Measurements from ENCODE around the gene ZNF576.
A peak's percentile ranks its signal among the peaks of the same experiment; 100 is the strongest.
"Not testable (repeated sequence)": the region's sequence is repeated elsewhere in the genome, so short reads cannot be mapped to it uniquely, and the experiment has no call there.

The ZNF576 gene, protein sequence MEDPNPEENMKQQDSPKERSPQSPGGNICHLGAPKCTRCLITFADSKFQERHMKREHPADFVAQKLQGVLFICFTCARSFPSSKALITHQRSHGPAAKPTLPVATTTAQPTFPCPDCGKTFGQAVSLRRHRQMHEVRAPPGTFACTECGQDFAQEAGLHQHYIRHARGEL

GRCh38 chr19:43595999-43596841 lies at the start of gene ZNF576, which contains the start of gene IRGQ:
ZNF576 (plus strand) TSS chr19:43596595; CDS start chr19:43597109, 514 bp downstream.
IRGQ (minus strand) TSS chr19:43596134; CDS start chr19:43595338, 796 bp downstream.
- DNase-seq = peak; percentile 100

DNA sequence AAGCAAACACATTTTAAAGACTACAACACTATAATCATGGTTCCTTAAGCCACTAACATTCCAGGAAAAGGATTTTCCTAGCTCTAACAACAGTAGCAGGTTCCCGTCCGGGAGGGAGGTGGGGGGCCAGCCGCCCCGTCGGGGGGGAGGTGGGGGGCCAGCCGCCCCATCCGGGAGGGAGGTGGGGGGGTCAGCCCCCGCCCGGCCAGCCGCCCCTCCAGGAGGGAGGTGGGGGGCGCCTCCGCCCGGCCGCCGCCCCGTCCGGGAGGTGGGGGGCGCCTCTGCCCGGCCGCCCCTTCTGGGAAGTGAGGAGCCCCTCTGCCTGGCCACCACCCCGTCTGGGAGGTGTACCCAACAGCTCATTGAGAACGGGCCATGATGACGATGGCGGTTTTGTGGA lies 48.5 kb upstream of the ZNF576 start:
- not testable (repeated sequence) for DNase-seq

DNA sequence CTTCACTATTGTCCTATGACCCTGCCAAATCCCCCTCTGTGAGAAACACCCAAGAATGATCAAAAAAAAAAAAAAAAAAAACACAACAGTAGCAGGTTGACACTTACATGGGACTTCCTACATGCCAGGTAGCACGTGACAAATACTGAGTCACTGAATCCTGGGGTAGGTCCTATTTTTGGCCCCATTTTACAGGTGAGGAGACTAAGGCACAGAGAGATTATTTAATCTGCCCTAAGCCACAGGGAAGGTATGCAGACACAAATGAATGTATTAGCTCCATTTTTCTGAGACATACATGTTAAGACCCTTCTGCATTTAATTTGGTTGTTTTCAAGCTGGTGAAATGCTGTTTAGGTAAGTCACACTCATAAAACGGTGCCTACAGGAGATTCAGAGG lies 47.7 kb upstream of the ZNF576 start:
- no peak for DNase-seq

- DNase-seq = no peak
Measured at GRCh38 chr19:43551399-43552197, 44.8 kb upstream of the ZNF576 start.

GRCh38 chr19:43552198-43552450 lies 44.3 kb upstream of the ZNF576 start:
- no peak for DNase-seq

DNA sequence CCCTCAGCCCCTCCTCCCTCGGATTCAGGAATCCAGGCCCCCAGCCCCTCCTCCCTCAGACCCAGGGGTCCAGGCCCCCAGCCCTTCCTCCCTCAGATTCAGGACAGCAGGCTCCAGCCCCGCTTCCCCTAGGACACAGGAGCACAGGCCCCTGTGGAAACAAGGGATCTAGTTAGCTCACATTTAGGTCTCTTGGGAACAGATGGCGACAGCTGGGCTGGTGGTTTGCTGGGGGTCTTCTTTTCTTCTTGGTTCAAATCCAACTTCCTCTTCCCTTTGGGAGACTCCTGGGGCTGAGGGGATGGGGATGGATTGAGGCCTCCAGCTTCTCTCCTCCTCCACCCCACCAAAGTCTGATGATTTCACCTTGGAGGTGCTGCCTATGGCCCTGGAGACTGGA lies 43.8 kb upstream of the ZNF576 start:
- no peak for DNase-seq

DNA sequence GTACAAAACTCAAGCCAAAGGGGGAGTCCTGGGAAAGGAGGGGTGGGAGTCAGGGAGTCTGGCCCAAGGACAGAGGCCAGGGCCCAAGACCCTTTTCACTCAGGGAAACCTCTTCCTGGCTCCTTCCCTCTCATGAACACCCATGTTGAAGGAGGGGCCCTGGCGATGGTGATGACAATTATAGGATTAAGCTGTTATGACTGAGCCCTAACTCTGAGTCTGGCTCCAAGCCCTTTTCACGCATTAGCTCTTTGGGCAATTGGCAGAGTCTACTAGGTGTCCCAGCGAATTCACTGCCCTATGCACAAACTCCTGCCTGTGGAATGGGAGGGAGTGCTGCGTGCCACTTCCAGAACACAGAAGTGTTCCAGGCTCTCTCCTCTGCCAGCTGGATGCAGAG lies 42.7 kb upstream of the ZNF576 start:
- no peak for DNase-seq

DNA sequence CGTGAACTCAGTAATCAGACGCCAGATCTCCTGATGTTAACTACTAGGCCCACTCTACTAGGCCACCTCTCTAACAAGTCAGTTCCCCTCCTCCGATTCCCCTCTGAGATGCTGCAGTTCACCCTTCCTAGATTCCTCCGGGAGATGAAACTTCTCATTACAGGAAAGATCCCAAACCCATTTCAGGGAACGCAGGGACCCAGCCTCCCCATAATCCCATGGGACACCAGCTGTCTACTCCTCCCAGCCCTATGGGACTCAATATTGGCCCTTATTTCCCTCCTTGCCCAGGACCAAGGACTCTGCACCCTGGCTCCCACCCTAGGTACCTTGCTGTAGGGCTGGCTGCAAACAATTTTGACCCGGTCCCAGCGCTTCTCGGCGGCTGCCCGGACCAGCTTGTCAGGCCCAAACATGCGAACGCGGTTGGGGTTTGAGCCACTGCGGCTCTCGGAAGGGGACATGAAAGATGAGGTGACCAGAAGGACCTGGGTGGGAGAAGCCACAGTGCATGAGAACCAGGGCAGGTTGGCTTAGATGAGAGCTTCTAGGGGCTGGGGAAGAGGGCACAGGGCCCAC lies 42.0 kb upstream of the ZNF576 start:
- no peak for DNase-seq

- DNase-seq = peak; percentile 92
Measured at GRCh38 chr19:43555185-43555770, 41.1 kb upstream of the ZNF576 start.

- no peak for DNase-seq
Measured at GRCh38 chr19:43560687-43561086, 35.7 kb upstream of the ZNF576 start.

DNA sequence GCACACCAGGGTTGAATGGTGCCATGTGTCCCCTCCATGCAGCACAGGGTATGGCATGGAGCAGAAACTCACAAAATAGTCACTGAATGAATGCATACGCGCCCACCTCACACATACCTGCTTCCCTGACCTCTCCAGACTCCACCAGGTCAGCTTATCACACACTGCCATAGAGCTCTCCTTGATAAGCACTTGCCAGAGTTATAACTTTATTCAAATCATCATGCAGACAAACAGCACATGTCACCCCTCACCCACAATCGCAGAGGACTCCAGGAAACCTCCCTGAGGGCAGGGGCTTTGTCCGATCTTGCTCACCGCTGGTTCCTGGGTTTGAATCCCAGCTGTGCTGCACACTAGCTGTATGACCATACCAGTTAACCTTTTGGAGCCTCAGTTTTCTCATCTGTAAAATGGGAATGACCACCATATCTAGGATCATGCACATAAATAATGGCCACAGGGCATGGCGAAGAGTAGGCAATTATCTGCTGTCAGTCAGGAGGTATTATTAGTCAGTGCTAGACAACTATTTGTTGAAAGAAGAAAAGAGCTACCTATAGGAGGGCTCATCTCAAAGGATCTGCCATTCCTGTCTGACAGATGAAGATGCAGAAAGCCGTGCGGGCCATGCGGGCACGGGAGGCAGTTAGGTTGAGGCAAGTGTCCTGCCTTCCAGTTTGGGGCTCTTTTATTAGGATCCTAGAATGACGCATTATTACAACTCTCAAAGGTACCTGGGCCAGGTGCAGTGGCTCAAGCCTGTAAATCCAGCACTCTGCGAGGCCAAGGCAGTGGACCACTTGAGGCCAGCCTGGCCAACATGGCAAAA lies 35.0 kb upstream of the ZNF576 start:
- DNase-seq = no peak

GRCh38 chr19:43562226-43562697 lies 34.1 kb upstream of the ZNF576 start:
- no peak for DNase-seq

GRCh38 chr19:43562698-43563241 lies 33.6 kb upstream of the ZNF576 start:
- DNase-seq = peak; percentile 87

DNA sequence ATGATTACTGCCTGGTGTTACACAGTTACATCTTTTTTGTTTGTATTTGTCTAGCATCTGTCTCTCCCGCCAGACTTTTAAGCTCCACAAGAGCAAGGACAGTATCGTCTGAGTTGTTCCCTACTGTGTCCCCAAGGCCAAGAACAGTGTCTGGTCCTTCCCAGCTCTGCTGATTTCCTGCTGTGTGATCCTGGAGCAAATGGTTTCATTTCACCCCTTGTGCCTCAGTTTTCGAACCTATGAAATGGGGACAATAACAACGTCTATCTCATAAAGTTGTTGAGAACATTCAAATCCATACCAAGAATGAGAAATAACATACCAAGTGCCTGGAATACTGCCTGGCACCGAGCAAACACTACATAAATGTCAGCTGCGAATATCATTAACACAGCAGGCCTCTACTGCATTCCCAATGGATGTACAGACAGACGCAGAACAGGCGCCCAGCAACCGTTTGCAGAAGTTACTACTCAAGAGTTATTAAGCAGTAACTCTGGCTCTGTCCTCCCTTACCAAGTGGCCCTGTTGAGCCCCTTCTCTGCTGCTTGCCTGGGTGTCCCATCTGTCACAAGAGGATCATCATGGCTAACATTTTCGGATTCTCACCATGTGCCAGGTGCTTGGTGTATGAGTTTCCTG lies 32.5 kb upstream of the ZNF576 start:
- DNase-seq = no peak

DNA sequence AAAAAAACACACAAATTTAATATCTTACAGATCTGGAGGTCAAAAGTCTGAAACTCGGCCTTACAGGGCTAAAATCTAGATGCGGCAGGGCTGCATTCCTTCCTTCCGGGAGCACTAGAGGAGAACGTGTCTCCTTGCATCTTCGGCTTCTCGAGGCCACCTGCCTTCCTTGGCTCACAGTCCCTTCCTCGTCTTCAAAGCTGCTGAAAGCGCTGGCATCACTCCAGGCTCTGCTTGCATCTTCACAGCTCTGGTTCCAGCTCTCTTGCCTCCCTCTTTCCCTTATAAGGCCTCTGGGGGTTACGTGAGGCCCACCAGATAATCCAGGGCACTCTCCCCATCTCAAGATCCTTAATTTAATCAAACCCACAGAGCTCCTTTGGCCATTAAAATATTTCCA lies 31.6 kb upstream of the ZNF576 start:
- DNase-seq = no peak

GRCh38 chr19:43569657-43570056 lies 26.7 kb upstream of the ZNF576 start:
- no peak for DNase-seq

GRCh38 chr19:43570174-43570791 lies 26.1 kb upstream of the ZNF576 start:
- DNase-seq = no peak

DNA sequence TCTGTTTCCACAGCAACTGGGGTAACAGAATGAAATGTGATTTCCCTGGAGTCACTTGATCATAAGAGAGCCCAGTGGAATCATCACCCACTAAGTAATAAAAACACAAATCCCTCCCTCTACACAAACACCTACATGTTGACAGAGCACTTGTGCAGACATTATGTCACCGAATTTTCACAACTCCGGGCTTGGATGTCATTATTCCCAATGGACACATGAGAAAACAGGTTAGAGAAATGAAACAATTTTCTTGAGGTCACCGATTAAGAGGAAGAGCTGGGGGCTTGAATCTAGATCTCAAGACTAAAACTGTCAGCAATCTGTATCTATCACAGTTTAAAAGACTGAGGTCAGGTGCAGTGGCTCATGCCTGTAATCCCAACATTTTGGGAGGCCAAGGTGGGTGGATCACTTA lies 24.2 kb upstream of the ZNF576 start:
- DNase-seq = no peak

DNA sequence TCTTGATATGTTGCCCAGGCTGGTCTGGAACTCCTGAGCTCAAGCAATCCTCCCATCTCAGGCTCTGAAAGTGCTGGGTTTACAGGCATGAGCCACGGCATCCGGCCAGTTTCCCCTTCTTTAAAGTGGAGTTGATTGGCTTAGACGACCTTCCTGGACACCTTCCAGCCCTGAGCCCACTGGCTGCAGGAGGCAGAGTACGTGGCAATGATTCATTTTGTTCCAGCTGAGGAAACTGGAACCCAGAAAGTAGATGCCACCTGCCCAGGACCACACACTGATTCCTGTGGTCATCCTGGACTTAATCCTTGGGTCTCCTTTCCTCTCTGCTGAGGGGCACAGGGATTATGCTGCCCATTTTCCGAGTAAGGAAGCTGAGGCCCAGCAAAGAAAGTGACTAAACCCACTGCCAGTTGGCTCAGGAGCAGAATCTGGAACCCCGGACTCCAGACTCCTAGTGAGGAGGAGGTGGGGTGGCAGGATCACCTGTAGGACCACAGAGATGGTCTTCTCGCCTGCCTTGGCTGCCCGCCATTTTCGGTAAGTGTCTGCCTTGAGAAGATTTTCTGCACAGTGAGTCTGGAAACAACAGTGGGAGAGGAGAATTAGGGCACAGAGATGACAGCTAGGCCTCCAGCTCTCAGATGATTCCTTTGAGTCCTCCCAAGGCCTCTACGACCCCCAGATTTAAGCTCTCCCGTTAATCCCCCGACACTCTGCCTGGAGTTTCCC lies 21.8 kb upstream of the ZNF576 start:
- no peak for DNase-seq

Data from activated effector memory CD4-positive, alpha-beta T cell treated with anti-CD3 and anti-CD28 coated beads, Interleukin-2, amount 50 U/mL, for 16 hours (primary cell).